Effector CD8-positive, alpha-beta T cell (primary cell): ENCODE measurements around the gene SLC8A2.

ENCODE experiments used
- DNase-seq: peaks from one replicate; lab custom pipeline; 2025; lab: John Stamatoyannopoulos, UW

SLC8A2 gene

DNA sequence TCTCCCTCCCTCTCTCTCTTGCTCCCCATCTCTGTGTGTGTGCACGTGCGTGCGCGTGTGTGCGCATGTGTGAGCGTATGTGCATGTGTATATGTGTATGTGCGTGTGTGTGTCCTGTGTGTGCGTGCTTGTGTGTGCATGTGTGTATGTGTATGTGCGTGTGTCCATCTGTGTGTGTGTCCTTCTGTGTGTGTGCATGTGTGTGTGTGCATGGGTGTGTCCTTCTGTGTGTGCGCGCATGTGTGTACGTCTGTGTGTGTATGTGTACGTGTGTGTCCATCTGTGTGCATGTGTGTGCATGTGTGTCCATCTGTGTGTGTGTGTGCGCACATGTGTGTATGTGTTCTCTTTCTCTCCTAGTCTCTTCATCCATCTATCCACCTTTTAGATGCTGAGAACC lies 12.2 kb downstream of the SLC8A2 start:
- no peak for DNase-seq

- DNase-seq: no peak
Measured at GRCh38 chr19:47458672-47459071, 13.0 kb downstream of the SLC8A2 start.

DNA sequence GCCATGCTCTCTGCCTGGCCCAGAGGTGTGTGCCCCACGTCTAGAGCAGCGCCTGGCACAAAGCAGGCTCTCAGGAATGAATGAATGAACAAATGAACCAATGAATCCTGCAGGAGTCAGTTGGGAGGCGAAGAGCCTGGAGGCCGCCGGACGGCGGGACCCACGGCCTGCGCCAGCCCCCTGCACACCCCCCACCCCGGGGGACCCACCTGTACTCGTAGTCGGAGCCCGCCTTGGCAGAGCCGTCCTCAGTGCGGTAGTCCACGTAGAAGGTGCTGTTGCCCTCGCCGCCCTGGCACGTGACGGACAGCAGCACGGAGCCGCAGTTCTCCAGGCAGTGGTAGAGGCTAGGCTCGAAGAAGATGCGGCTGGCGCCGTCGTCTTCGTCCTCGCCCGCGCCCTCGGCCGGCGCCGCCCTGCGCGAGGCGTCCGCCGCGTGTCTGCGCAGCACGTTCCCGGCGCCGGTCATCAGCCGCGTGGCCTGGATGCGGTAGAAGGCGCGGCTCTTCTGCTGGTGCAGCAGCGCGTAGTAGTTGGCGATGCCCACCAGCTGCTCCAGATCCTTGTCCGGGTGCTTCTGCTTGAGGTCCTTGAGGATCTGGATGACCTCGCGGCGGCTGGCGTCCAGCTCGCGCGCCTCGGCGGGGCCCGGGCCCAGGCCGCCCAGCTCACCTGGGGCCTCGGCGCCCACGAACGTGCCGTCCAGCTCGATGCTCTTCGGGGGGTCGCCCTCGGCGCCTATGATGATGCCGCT lies 14.8 kb downstream of the SLC8A2 start:
- no peak for DNase-seq

GRCh38 chr19:47450478-47450877 lies 21.2 kb downstream of the SLC8A2 start:
- no peak for DNase-seq

DNA sequence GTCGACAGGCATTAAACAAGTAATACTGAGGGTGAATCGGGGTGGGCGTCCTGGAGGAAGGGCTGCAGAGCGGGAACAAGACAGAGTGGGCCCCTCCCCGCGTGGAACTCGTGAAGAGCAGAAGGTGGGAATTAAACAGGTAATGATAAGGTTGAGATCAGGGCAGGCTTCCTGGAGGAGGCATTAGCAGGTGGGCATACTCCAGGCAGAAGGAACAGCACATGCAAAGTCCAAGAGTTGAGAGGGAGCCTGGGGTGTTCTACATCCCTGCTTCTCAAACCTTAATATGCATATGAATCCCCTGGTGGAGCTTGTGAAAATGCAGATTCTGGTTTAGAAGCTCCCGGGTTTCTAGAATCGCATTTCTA lies 23.3 kb downstream of the SLC8A2 start:
- DNase-seq: no peak

GRCh38 chr19:47447470-47448359 lies 24.0 kb downstream of the SLC8A2 start:
- peak; percentile 49 for DNase-seq

GRCh38 chr19:47446534-47447469 lies 24.9 kb downstream of the SLC8A2 start:
- no peak for DNase-seq

DNA sequence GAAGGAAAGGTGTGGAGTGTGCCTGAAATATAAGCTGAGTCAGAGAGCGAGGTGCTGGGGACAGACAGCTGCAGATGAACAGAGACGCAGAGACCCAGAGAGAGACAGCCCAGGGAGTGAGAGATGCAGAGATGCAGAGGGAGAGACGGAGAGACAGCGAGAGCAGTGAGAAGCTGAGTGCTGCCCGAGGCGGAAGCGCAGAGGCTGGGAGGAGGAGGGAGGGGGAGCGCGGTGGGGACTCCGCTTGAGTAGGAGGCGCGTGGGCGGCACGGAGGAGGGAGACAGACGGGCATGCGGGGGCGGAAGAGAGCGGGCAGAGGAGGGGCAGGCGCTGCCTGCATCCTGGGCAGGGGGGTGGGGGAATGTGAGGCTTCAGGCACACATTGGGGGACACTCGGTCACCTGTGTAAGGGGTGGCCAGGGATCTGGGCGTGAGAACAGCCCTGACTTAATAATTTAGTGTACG lies 25.7 kb downstream of the SLC8A2 start:
- DNase-seq: peak; percentile 63

DNA sequence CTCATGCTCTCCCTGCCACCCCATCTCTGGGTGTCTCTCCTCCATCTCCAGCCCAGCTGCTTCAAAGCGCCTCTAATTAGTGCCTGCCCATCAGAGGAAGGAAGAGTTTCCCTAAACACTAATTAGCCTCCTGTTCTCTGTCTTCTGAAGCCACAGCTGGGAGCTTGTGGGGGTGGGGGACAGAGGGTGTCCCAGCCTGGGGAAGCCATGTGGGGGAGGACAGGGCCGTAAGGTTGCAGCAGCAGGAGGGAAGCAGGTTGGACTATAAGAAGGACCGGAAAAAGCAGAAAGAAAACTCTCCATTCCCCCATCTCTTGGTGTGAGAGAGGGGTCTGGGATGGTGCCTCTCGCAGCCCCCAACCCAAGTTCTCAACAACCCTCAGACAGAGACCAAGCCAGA lies 26.2 kb downstream of the SLC8A2 start:
- no peak for DNase-seq

DNA sequence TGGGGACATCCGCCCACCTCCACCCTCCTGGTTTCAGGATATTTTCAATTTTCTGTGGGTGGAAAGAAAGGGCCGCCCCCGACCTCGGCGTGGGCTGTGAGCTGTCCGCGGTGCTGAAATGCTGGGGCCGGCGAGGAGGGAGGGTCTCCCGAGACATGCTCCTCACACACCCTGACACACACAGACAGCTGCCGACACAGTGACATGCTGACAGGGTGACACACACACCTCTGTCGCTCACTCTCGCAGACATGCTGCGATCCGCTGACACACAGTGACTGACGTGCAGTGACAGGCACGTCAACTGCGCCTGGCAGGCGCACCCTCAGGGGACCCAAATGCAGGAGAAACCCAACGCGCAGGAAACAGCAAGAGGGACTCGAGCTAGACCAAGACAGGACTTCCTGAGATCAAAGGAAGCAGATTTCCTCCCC lies 27.3 kb downstream of the SLC8A2 start:
- peak; percentile 23 for DNase-seq

DNA sequence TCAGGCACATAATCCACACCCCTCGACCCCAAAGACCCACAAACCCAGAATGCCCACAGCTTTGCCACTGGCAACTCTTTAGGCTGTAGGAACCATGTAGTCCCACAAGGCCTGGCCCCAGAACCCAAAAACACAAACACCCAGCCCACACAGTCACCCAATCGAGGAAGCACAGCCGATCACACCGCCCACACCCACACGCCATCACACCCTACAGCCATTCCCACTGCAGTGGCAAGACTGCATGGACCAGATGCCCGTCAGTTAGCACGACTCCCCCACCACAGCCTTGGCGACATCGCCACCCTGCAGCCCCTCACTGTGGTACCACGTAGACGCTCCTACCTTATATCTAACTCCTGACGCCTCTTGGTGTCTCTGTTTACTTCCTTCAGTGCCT lies 28.4 kb downstream of the SLC8A2 start:
- no peak for DNase-seq

DNA sequence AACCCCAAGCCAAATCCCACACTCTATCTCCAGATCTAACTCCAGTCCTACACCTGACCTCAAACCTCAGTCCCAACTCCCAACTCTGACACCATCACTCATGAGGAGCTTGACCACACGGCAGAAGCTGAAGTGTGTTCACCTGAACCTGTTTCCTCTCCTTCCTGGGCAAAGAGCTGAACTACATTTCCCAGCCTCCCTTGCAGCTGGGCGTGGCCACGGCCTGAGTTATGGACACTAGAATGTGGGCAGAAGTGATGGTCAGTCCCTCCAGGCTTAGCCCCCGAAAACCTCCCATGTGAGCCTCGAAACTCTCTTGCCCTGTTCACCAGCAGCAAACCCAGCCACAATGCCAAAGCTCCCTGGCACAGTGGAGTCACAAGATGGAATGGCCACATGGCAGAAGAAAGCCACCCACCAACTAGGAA lies 32.9 kb downstream of the SLC8A2 start:
- no peak for DNase-seq

DNA sequence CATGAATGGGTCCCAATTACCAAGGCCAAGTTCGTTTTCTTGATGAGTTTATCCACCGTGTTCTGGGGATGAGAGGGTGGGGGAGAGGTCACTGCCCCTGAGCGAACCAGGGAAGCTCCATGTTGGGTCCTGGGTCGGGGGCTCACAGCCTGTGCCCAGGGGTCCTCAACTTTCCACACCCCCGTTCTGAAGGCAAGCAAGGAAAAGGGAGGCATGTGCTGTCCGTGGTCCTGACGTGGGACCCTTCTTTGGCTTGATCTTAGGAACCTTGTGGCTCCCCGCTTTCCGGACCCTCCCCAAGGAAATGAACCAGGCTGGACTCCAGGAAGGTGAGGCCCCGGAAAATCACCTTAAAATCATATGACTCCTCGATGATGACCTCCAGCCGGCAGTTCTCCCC lies 34.2 kb downstream of the SLC8A2 start:
- no peak for DNase-seq

- peak; percentile 83 for DNase-seq
Measured at GRCh38 chr19:47436712-47437401, 34.8 kb downstream of the SLC8A2 start.

GRCh38 chr19:47435883-47436417 lies 35.7 kb downstream of the SLC8A2 start:
- DNase-seq: no peak

DNA sequence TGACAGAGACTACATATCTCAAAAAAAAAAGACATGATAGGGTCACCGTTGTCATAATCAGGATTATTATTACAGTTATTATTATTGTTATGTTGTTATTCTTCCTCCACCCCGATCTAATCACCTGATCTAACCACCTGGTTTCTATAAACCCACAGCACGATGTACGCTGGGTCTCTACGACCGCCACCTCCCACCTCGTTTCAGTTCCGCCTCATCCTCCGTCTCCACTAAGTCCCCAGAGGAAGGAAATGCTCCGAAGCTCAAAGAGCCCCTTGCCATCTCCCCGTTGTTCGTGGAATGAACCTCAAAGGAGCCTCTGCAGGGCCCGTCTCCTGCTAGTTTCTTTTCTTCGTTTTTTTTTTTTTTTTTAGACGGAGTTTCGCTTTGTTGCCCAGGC lies 36.5 kb downstream of the SLC8A2 start:
- no peak for DNase-seq

DNA sequence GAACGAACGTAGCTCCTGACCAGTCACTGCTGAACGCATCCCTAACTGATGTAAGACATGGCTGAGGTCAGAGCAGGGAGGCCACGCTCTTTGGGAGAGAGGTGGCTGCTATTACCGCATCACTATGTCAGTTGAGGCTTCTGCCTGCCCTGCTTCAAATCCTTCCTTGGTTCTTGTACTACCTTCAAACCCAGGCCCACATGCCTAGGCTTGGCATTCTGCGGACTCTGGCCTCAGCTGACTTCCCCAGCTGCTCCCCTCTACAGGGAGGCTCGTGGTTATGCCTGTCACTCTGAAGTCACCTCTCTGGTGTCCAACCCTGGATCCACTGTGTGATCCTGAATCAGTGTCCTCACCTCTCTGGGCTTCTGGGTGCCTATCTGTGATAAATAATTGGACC lies 37.6 kb downstream of the SLC8A2 start:
- DNase-seq: no peak

DNA sequence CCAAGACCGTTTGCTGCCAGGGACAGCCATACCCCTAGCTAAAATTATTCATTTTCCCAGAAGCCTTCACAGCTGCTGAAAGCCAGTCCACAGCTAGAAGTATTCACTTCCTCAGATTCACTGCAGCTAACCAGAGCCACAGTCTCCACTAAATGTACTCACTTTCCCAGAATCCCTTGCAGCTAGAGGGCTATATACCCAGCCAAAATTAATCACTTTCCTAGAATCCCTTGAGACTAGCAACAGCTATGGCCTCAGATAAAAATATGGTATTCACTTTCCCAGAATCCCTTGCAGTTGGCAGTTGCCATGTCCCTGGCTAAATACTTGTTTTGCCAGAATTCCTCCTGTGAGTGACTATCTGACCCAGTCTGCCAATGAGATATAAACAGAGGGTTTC lies 38.6 kb downstream of the SLC8A2 start:
- DNase-seq: no peak

DNA sequence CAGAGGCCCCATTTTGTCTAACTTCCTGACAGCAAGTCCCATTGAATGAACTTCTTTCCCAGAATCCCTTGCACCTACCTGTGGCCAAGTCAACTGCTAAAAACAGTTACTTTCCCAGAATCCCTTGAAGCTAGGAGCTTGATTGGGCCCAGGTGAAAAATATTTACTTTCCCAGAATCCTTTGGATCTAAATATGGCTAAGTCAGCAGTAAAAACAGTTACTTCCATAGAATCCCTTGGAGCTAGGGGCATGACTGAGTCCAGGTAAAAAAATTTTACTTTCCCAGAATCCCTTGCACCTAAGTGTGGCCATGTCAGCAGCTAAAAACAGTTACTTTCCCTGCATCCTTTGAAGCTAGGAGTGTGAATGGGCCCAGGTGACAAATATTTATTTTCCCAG lies 39.2 kb downstream of the SLC8A2 start:
- no peak for DNase-seq

- no peak for DNase-seq
Measured at GRCh38 chr19:47432091-47432490, 39.6 kb downstream of the SLC8A2 start.
